ENCODE measurements around the gene EHF.

The EHF gene

GRCh38 chr11:34601609-34602008, 19.3 kb upstream of the EHF start:
- no peak for DNase-seq (ENCODE audit: low read depth, low spot score)

DNA sequence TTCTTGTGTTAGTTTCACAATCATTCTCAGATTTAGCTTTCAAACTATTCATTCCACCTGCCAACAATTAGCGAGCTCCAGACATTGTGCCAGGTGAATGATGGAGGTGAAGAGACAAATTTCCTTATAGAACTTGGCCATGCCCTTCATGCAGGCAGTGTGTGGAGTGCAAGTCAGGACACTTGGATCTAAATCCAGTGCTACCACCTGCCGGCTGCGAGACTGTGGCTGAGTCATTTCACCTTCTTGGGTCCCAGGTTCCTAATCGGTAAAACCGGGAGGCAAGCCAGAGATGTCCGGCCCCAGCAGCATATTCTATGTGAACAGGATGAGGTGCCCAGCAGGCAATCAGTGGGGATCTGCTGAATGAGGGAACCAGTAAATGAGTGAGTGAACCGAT, 18.6 kb upstream of the EHF start:
- no peak for DNase-seq (ENCODE audit: low read depth, low spot score)

- no peak for DNase-seq (ENCODE audit: low read depth, low spot score)
These were observed 17.5 kb upstream of the EHF start for GRCh38 chr11:34603129-34604001.

DNA sequence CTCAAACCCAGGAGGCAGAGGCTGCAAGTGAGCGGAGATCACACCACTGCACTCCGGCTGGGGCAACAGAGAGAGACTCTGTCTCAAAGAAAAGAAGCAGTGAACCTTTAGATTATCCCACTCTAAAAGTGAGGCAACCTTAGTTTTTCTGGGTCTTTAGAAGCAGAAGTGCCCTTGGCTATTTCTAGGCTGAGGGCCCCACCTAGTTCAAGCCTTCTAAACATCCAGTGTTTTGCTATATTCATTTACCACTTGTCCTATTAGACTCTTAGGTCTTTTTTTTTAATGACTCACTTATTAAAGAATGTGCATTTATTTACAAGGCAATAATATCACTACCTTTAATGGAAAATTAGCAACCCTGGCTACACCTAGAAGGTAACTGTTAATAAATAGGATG, 16.7 kb upstream of the EHF start:
- DNase-seq (ENCODE audit: low read depth, low spot score), result no peak

GRCh38 chr11:34604911-34605310, 16.0 kb upstream of the EHF start:
- no peak for DNase-seq (ENCODE audit: low read depth, low spot score)

DNA sequence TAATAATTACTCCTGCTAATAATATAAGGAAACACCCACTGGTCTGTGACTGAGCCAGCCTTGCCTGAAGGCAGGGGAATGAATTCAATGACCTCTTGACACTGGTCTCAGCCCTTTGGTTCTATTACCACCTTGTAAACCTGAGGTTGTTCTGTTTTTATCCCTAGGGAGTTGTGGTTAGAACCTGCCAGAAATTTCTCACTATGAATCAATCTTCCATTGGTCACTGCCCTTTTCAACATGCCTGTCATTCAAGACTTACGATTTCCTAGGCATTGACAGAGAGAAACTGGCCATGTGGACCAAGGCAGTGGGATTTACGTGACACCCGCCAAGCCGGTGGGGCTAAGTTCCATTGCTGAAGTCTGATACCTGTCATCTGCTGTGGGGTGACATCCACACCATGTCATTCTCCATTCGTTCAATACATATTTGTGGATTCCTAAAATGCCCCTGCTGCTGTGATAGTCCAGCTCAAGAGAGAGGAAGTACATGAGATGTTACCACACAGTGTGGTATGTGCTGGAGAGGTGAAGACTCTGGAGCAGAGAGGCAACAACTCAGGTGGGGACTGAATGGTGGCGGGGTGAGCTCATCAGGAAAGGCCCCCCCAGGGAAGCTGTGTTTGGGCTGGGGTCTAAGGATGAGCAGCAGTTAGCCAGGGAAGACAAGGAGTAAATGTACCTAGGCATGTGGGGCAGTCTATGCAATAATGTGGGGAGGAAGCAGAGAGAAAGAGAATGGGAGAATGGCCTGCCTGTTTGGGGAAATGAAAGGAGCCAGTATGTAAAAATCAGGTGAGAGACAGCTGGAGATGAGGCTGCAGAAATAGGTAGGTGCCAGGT, 15.2 kb upstream of the EHF start:
- no peak for DNase-seq (ENCODE audit: low read depth, low spot score)

- DNase-seq (ENCODE audit: low read depth, low spot score), result no peak
These were observed 14.4 kb upstream of the EHF start for GRCh38 chr11:34606326-34607120.

GRCh38 chr11:34609187-34609751, 11.6 kb upstream of the EHF start:
- no peak for DNase-seq (ENCODE audit: low read depth, low spot score)

DNA sequence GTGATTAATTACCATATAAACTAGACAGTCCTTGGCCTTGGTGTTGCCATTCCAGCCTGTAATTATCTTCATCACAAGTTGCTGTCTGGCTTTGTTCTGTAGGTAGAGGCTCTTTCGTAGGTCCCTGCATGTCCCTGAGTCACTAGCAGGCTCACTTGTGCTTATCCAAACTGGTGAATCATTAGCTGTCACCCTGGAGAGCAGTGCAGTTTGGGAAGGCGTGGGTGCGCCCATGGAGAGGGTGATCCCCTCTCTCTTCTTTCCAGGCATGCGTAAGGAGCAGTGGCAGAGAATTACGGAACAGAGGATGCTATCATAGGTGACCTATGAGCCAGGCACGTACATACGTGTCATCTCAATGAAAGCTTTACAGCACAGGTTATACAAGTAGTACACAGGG, 11.0 kb upstream of the EHF start:
- DNase-seq (ENCODE audit: low read depth, low spot score), result no peak

DNA sequence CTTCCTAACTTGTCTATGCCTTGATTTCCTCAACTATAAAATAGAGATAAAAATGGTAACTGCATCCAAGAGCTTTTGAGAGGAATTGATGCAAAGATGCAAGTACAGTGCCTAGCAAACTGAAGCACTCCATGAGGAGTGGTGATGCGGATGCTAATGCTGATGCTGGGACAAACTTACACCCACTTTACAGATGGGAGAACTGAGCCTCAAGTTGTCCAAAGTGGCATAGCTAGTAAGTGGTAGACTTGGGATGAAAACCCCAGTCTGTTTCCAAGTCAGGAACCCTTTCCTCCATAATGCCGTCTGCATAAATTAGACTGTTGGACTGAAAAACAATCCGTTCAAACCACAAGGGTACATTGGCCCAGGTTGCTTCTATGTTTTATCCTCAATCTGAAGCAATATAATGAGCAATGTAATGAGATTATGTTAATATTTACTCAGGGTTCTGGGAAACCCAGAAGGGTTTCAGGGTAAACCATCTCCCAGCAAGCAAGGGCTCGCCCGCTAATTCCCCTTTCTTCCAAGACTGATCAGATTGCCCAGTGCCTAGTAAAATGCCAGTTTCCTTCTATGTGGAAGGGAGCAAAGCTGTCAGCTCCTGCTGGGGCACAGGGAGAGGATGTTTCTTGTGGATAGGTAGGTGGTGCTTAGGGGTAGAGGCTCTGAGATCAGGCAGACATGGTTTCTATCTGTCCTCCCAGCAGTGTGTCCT, 10.4 kb upstream of the EHF start:
- no peak for DNase-seq (ENCODE audit: low read depth, low spot score)

DNA sequence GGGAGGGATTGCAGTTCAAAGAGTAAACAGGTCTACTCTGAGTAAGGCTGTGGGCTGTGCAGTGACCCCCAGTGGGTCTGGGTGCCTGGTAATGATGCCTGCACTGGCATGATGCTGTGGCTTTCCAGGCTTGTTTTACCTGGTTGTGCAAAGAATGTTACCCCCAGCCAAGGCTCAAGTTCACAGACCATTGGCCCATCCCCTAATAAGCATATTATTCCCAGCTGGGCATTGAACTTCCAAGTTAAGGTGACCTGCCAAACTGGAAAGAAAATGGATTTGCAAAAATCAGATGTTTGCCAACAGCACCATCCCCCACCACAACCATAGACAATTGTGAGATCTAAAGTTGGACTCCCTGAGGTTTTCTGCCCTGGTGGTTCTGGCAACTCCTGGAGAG, 7.9 kb upstream of the EHF start:
- DNase-seq (ENCODE audit: low read depth, low spot score), result no peak

GRCh38 chr11:34613552-34614056, 7.3 kb upstream of the EHF start:
- DNase-seq (ENCODE audit: low read depth, low spot score), result no peak

DNA sequence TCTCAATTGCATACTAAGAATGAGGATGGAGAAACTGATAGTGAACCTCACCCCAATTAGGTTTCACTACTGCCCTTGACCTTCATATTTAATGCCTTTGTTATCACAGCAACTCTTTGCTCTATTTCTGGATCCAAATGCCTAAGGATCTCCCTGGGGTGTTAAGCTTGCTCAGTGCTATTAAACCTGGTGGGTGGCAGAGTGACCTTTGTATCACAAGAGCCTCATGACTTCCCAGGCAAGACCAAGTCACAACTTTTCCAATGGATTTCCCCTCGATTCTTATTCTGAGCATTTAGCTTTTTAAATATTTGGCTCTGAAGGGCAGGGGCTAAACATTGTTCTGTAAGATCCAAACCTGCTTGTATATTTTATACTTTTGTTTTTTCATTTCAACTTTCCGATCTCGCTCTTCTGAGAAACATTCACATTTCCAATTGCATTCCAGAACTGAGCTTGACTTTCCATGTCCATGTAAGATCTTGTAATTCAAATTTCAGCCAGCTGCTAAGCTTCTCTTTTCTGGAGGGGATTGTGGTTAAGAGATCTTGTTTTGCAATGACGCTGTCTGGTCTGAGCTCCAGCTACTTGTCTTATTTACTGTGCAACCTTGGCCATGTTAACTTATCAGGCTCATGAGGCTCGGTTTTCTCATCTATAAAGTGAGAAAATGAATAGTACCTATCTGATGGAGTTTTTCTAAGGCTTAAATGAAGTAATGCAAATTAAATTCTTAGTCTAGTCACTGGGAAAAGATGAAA, 6.4 kb upstream of the EHF start:
- DNase-seq (ENCODE audit: low read depth, low spot score), result no peak

- DNase-seq (ENCODE audit: low read depth, low spot score), result no peak
These were observed 4.8 kb upstream of the EHF start for GRCh38 chr11:34616086-34616485.

GRCh38 chr11:34616830-34617504, 3.9 kb upstream of the EHF start:
- no peak for DNase-seq (ENCODE audit: low read depth, low spot score)

DNA sequence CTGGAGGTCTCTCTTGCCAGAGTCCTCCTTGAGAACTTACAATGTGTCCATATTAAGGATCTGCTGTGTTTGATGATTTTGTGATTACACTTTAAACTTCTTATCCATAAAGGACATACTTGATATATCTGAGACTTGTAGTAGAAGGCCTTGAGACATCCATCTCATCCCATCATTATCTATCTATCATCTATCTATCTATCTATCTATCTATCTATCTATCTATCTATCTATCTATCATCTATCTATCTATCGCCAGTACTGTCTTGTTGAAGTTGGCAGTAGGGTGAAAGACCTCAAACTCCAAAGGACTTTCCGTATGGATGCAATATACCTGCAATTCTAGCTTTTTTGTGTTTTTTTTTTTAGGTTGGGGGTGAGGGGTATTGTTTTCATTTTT, 2.5 kb upstream of the EHF start:
- no peak for DNase-seq (ENCODE audit: low read depth, low spot score)

DNA sequence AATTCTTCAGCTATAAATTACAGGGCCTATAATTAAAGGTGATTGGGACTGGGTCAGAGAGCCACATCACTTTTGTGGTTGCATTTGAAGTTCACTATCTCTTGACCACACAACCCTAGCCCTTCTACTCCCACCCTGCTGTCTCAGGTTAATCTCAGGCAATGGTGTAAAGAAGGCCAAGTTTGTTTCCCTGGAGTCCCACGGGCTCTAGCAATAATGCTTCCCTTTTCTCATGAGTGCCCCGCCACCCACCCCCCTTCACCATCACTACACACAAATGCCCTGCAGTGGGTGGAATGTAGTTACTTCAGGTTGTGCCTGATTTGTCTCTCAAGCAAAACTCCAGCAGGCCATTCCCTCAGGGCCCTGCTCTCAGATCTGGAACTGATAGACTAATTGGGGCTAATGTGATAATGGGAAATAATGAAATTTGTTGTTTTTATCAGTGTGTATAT, 1.8 kb upstream of the EHF start:
- no peak for DNase-seq (ENCODE audit: low read depth, low spot score)

DNA sequence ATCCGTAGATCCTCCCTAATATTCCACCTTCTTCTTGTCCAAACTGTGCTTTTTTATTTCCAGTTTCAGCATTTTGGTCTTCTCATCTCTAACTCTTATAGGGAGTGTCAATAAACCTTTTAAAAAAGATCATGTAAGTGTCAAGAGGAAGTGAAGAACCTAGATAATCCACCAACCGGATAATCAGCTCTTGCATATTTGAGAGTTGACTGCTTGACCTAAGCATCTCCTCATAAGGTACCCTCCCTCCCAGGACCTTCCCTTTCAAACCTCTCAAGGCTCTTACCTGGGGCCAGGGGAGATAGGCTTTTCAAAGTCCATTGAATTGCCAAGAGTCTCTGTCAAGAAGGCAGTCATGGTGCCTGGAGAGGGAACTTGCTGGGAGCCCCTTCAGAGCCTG, 691 bp upstream of the EHF start:
- no peak for DNase-seq (ENCODE audit: low read depth, low spot score)

- no peak for DNase-seq (ENCODE audit: low read depth, low spot score)
These were observed 983 bp downstream of the EHF start for GRCh38 chr11:34621876-34622275.

Measured in activated CD4-positive, CD25-positive, alpha-beta regulatory T cell treated with anti-CD3 and anti-CD28 coated beads, Interleukin-2, amount 50 U/mL, for 16 hours (primary cell).